Spleen (tissue), 7 donors: Measurements from ENCODE around the gene MAP2K5.

Source experiments
- CTCF ChIP-seq, 11 experiments: fragments of 200-600 bp in 7 of 11; fragments of 450-650 bp in 4 of 11; sonication (generic) in 4 of 11; IDR thresholded peaks in 8 of 11; conservative IDR thresholded peaks in 3 of 11; 1 replicate in 7 of 11; 2 replicates in 4 of 11; pipeline versions ENCODE4 v1.4.0 to v1.8.0; 2016 to 2021; ENCODE audit warnings: antibody characterized with exemption in 11 of 11, inconsistent platforms in 4 of 11, mild to moderate bottlenecking in 1 of 11
- POLR2A ChIP-seq, 3 donors: fragments of 450-650 bp; IDR thresholded peaks; one replicate each; pipeline ENCODE4 v1.5.1; 2017; ENCODE audit warnings: antibody characterized with exemption in 3 of 3, mild to moderate bottlenecking in 1 of 3
- POLR2AphosphoS5 ChIP-seq, 3 donors: sonication (generic); formaldehyde crosslinking; IDR thresholded peaks; one replicate each; pipeline ENCODE4 v1.5.1; 2017; ENCODE audit warnings: antibody characterized with exemption in 3 of 3
- donor health status: DM: no; HTN: no; CAD: no; lungs with moderate emphysema.
- donor health status: DM: no; HTN: no; CAD: no.
- donor health status: DM: no; HTN: no; CAD: no.

GRCh38 chr15:67717776-67718175 lies 175.3 kb downstream of the MAP2K5 start:
- no peak for TF ChIP-seq CTCF (IDR thresholded peaks at IDR 0.05 in 8 of 11, conservative IDR thresholded peaks at IDR 0.05 in 3 of 11)
- TF ChIP-seq POLR2A (IDR thresholded peaks at IDR 0.05) = no peak
- no peak for TF ChIP-seq POLR2AphosphoS5 (IDR thresholded peaks at IDR 0.05)
